ENCODE data around the gene CD6. TPM values are rescaled to one million over a fixed set of nuclear protein-coding genes. Genes with fewer than 3 reads are reported as not detected.

The CD6 gene
- total and polyA plus RNA-seq, 8 donors, result 0.23 to 2.3 (median 1.0) TPM

DNA sequence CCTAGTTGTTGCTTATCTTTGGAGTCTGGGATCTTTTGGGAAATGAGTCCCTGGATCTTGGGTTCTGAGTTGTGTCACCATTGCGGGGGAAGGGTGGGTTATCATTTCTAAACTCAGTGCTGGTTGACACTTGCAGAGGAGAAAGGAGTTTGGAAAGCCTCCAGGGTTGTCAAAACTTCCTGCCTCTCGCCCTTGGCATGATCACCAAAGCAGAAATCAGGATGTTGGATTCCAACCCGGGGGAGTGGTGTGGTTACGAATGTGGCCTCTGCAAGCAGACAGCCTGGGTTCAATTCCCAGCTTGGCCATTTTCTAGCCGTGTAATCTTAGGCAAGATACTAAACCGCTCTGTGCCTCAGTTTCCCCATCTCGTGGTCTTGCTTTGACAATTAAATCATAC lies 24.3 kb downstream of the CD6 start:
- Histone ChIP-seq H3K4me3 (no peak overlapping the region), H3K4me1 (peaks cover 12 to 20% (median 19%) of the 10 kb centered on the region in 3 donors), H3K27me3 (no peaks in the 10 kb centered on the region), H3K9me3 (no peaks in the 10 kb centered on the region), H3K27ac (peak overlapping the region in 2 of 4 donors; percentile 67 to 71), H3K36me3 (no peaks in the 10 kb centered on the region)
- intact Hi-C loops (cut with DNase I), result no loop called here
- TF ChIP-seq, protein P1, sequence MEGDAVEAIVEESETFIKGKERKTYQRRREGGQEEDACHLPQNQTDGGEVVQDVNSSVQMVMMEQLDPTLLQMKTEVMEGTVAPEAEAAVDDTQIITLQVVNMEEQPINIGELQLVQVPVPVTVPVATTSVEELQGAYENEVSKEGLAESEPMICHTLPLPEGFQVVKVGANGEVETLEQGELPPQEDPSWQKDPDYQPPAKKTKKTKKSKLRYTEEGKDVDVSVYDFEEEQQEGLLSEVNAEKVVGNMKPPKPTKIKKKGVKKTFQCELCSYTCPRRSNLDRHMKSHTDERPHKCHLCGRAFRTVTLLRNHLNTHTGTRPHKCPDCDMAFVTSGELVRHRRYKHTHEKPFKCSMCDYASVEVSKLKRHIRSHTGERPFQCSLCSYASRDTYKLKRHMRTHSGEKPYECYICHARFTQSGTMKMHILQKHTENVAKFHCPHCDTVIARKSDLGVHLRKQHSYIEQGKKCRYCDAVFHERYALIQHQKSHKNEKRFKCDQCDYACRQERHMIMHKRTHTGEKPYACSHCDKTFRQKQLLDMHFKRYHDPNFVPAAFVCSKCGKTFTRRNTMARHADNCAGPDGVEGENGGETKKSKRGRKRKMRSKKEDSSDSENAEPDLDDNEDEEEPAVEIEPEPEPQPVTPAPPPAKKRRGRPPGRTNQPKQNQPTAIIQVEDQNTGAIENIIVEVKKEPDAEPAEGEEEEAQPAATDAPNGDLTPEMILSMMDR (IDR thresholded peaks at IDR 0.05), result no peak
- no peak for DNase-seq
- ATAC-seq, result peak in 1 of 4 donors; percentile 15
- WGBS, 2 donors, result 54 to 66% methylated on average over 7 of the region's 7 CpGs
- FAIRE-seq, result no peak

- DNase-seq, result peak; percentile 80 to 93 (median 88)
- WGBS, 2 donors, result 14 to 16% methylated on average over 13 of the region's 13 CpGs
- Histone ChIP-seq H3K27ac (peak overlapping the region in 3 of 4 donors; percentile 10 to 71 (median 67)), H3K4me3 (no peak overlapping the region), H3K9me3 (no peaks in the 10 kb centered on the region), H3K27me3 (no peaks in the 10 kb centered on the region), H3K4me1 (peaks cover 12 to 20% (median 19%) of the 10 kb centered on the region in 3 donors), H3K36me3 (no peaks in the 10 kb centered on the region)
- intact Hi-C loops (cut with DNase I), result no loop called here
- FAIRE-seq, result no peak
- peak; percentile 95 to 98 (median 97) for ATAC-seq
- TF ChIP-seq, protein P1 (IDR thresholded peaks at IDR 0.05), result no peak
Observed at GRCh38 chr11:60996381-60997138, 25.1 kb downstream of the CD6 start.

DNA sequence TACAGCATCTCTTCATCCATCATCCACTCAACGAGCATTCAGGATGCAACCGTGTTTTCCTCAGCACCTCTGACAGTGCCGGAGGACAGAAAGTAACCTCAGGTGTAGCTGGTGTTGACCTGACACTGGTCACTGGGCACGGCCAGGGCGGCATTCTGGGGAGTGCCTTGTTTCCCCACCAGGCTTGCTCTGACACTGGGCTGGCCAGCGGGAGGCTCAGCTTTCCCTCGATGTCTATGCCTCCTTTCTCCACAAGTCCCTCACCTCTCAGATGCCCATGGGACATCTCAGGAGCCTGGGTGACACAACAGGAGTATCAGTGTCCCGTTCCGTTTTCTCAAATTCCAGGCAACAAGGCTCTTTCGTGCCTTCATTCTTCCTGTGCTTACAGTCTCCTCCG lies 28.9 kb downstream of the CD6 start:
- H3K9me3 ChIP-seq, result no peaks in the 10 kb centered on the region
- intact Hi-C loops (cut with DNase I), result no loop called here
- ATAC-seq (no peak), FAIRE-seq (no peak), DNase-seq (no peak)
- H3K27ac ChIP-seq, result no peak overlapping the region
- no peaks in the 10 kb centered on the region for H3K27me3 ChIP-seq
- TF ChIP-seq, protein P1 (IDR thresholded peaks at IDR 0.05), result no peak
- 70 to 73% methylated on average over 11 of the region's 11 CpGs for WGBS, 2 donors
- H3K4me3 ChIP-seq, result no peak overlapping the region
- no peaks in the 10 kb centered on the region for H3K36me3 ChIP-seq
- peaks cover 12 to 17% (median 13%) of the 10 kb centered on the region in 3 donors for H3K4me1 ChIP-seq

- no peak for FAIRE-seq
- Histone ChIP-seq H3K4me1 (peaks cover 0 to 2% (median 0%) of the 10 kb centered on the region in 3 donors), H3K27me3 (no peaks in the 10 kb centered on the region), H3K36me3 (no peaks in the 10 kb centered on the region), H3K27ac (no peak overlapping the region), H3K9me3 (no peaks in the 10 kb centered on the region), H3K4me3 (no peak overlapping the region)
- no peak for ATAC-seq
- DNase-seq, result no peak
- TF ChIP-seq, protein P1 (IDR thresholded peaks at IDR 0.05), result no peak
- intact Hi-C loops (cut with DNase I), result no loop called here
- 93 to 95% methylated on average over 3 of the region's 3 CpGs for whole genome bisulfite sequencing, 2 donors
Observed at GRCh38 chr11:61001931-61002330, 30.5 kb downstream of the CD6 start.

DNA sequence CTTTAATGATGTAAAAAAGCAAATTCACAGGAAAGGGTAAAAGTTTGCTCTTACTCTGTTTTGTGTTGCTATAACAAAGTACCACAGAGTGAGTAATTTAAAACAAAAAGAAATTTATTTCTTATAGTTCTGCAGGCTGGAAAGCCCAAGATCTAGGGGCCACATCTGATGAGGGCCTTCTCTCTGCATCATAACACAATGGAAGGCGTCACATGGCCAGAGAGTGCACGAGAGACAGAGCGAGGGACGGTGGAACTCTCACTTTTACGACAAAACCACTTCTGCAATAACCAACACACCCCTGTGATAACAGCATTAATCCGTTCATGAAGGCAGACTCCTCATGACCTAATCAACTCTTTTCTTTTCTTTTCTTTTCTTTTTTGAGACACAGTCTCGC lies 31.1 kb downstream of the CD6 start:
- intact Hi-C loops (cut with DNase I), result no loop called here
- 91 to 94% methylated on average over 7 of the region's 7 CpGs for WGBS, 2 donors
- H3K36me3 ChIP-seq, result no peaks in the 10 kb centered on the region
- H3K27me3 ChIP-seq, result no peaks in the 10 kb centered on the region
- DNase-seq (no peak), FAIRE-seq (no peak), ATAC-seq (no peak)
- TF ChIP-seq, protein P1 (IDR thresholded peaks at IDR 0.05), result no peak
- peaks cover 0 to 5% (median 0%) of the 10 kb centered on the region in 3 donors for H3K4me1 ChIP-seq
- H3K27ac ChIP-seq, result no peak overlapping the region
- no peak overlapping the region for H3K4me3 ChIP-seq
- no peaks in the 10 kb centered on the region for H3K9me3 ChIP-seq
